HepG2 (cell line): ENCODE data around the gene KCNK7. TPM values are rescaled to one million over a fixed set of nuclear protein-coding genes. Genes with fewer than 3 reads are reported as not detected.
A peak's percentile ranks its signal among the peaks of the same experiment; 100 is the strongest.

Experiments
- AGO2 ChIP-seq: fragments of 200-400 bp; formaldehyde crosslinking; optimal IDR thresholded peaks from 2 replicates; pipeline ENCODE3; 2017; ENCODE audit warnings: mild to moderate bottlenecking, low read depth, low read length, moderate library complexity
- AKAP8 ChIP-seq: sonication (generic); formaldehyde crosslinking; IDR thresholded peaks from 2 replicates; pipeline ENCODE4 v1.5.1; 2020; ENCODE audit warnings: mild to moderate bottlenecking, missing genetic modification reagents
- DBP ChIP-seq: sonication (generic); formaldehyde crosslinking; IDR thresholded peaks from 2 replicates; pipeline ENCODE4 v1.4.0; 2020; ENCODE audit warnings: missing genetic modification reagents; ENCODE audit errors: not compliant biosample characterization
- DR1 ChIP-seq: sonication (generic); formaldehyde crosslinking; IDR thresholded peaks from 2 replicates; pipeline ENCODE4 v1.8.0; 2021; ENCODE audit warnings: mild to moderate bottlenecking, missing genetic modification reagents, inconsistent platforms
- EZH2 ChIP-seq: conservative IDR thresholded peaks from 2 replicates; pipeline ENCODE4 v1.6.1; 2012; ENCODE audit warnings: mild to moderate bottlenecking, low read depth, low read length, moderate library complexity
- MZF1 ChIP-seq: sonication (generic); formaldehyde crosslinking; IDR thresholded peaks from 2 replicates; pipeline ENCODE4 v1.8.1; 2023; ENCODE audit warnings: mild to moderate bottlenecking, missing genetic modification reagents, borderline replicate concordance
- NCOA5 ChIP-seq: sonication (generic); formaldehyde crosslinking; IDR thresholded peaks from 2 replicates; pipeline ENCODE4 v1.4.0; 2020; ENCODE audit warnings: missing genetic modification reagents
- NFYC ChIP-seq: IDR thresholded peaks from 2 replicates; pipeline ENCODE4 v1.6.1; 2016; ENCODE audit warnings: missing genetic modification reagents, missing compliant biosample characterization
- PCBP1 ChIP-seq: fragments of 200-400 bp; formaldehyde crosslinking; IDR thresholded peaks from 2 replicates; pipeline ENCODE4 v1.6.1; 2017; ENCODE audit warnings: mild to moderate bottlenecking, low read depth, low read length, borderline replicate concordance
- PHB2 ChIP-seq: fragments of 450-650 bp; IDR thresholded peaks from 2 replicates; pipeline ENCODE4 v1.6.1; 2018; ENCODE audit not compliant: partially characterized antibody
- SAP130 ChIP-seq: IDR thresholded peaks from 2 replicates; pipeline ENCODE4 v1.6.1; 2016; ENCODE audit warnings: low read depth
- SYNCRIP ChIP-seq: fragments of 200-400 bp; formaldehyde crosslinking; IDR thresholded peaks from 2 replicates; pipeline ENCODE4 v1.6.1; 2018; ENCODE audit warnings: mild to moderate bottlenecking, low read depth, low read length; ENCODE audit not compliant: insufficient read depth
- YEATS2 ChIP-seq: sonication (generic); formaldehyde crosslinking; IDR thresholded peaks from 2 replicates; pipeline ENCODE4 v1.4.0; 2020; ENCODE audit warnings: missing genetic modification reagents, borderline replicate concordance
- ZFP90 ChIP-seq: sonication (generic); formaldehyde crosslinking; IDR thresholded peaks from 2 replicates; pipeline ENCODE4 v1.8.0; 2022; ENCODE audit warnings: missing genetic modification reagents, mild to moderate bottlenecking, inconsistent platforms, borderline replicate concordance
- ZNF121 ChIP-seq: sonication (generic); formaldehyde crosslinking; IDR thresholded peaks from 2 replicates; pipeline ENCODE4 v1.5.0; 2020; ENCODE audit warnings: mild to moderate bottlenecking, missing genetic modification reagents
- ZNF160 ChIP-seq: sonication (generic); formaldehyde crosslinking; IDR thresholded peaks from 2 replicates; pipeline ENCODE4 v1.8.0; 2022; ENCODE audit warnings: mild to moderate bottlenecking, inconsistent platforms, missing genetic modification reagents
- ZNF558 ChIP-seq: sonication (generic); formaldehyde crosslinking; IDR thresholded peaks from 2 replicates; pipeline ENCODE4 v1.9.0; 2022; ENCODE audit warnings: mild to moderate bottlenecking, missing genetic modification reagents, borderline replicate concordance
- ZNF678 ChIP-seq: sonication (generic); formaldehyde crosslinking; IDR thresholded peaks from 2 replicates; pipeline ENCODE4 v1.4.0; 2020; ENCODE audit warnings: mild to moderate bottlenecking, missing genetic modification reagents
- ZNF746 ChIP-seq: sonication (generic); formaldehyde crosslinking; IDR thresholded peaks from 2 replicates; pipeline ENCODE4 v1.8.0; 2022; ENCODE audit warnings: mild to moderate bottlenecking, missing genetic modification reagents
- ZSCAN30 ChIP-seq: sonication (generic); formaldehyde crosslinking; IDR thresholded peaks from 2 replicates; pipeline ENCODE4 v1.5.0; 2020; ENCODE audit warnings: mild to moderate bottlenecking, missing genetic modification reagents
- polyA plus RNA-seq, 8 experiments: library from polyadenylated mRNA; depleted of rRNA in 3 of 8; stranded (reverse) in 7 of 8; unstranded in 1 of 8; fragments of >200 nt; fragmentation: Illumina TruSeq in 4 of 8; extraction: Trizol in 4 of 8; gene quantifications; 2 replicates each; pipeline versions ENCODE4 v1.2.1 to v1.2.3, GENCODE V29; 2011 to 2016; ENCODE audit warnings: low read depth in 4 of 8, missing spikeins in 1 of 8, mixed read lengths in 1 of 8; ENCODE audit not compliant: insufficient read depth in 1 of 8
- total RNA-seq, 5 experiments: library from RNA; depleted of rRNA; stranded (reverse); fragments of >200 nt; fragmentation: Illumina TruSeq; extraction: Trizol; gene quantifications; 2 replicates each; pipeline ENCODE4 v1.2.3, GENCODE V29; 2016; ENCODE audit warnings: low read depth in 1 of 5
- TF ChIP-seq, protein P1 (sequence below): sonication (generic); formaldehyde crosslinking; IDR thresholded peaks from 2 replicates; pipeline ENCODE4 v1.4.0; 2020; ENCODE audit warnings: low read depth, missing genetic modification reagents
- TF ChIP-seq, protein P2 (sequence below): sonication (generic); formaldehyde crosslinking; IDR thresholded peaks from 2 replicates; pipeline ENCODE4 v1.9.0; 2022; ENCODE audit warnings: low read depth, missing genetic modification reagents

Gene KCNK7
- total and polyA plus RNA-seq, 2 of the 13 experiments (the other 11 are each of a cell fraction or from before 2014, with no cell fraction given), result 0.11 TPM; not detected in 1

DNA sequence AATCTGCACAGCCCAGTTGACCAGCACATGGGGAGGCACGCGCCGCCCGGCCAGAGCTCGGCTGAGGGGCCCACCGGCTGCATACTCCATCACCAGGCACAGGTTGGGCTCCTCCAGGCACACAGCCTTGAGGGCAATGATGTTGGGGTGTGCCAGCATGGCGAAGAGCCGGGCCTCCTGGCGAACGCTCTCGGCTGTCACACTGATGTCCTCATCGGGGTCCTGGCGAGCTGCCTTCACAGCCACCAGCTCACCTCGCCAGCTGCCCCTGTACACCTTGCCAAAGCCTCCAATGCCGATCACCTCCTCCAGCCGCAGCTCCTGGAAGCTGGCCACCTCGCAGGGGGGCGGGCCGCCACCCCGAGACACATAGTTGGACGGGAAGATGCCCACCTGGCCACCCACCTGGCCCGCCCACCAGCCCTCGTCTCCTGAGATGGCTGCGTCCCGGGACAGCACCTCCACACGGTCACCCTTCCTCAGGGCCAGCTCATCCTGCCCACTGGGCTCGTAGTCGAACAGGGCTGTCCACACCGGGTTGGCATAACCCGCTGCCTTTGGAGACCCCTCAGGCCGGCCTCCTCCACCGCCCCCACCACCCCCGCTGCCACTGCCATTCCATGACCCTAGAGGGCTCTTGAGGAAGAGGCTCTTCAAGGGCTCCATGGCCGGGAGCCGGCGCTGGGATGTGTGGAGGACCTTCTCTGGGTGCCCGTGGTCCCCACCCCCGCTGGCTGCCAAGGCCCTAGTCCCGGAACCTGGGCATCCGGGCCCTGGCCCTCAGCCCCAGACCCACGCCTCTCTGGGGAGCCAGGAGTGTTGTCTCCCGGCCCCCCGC is 17.7 kb upstream of the KCNK7 start (continued):
- TF ChIP-seq DBP (CRISPR knock-in tag), result no peak
- TF ChIP-seq EZH2, result no peak
- TF ChIP-seq SAP130 (CRISPR knock-in tag), result no peak
- no peak for TF ChIP-seq MZF1 (CRISPR knock-in tag)
- no peak for TF ChIP-seq ZNF160 (CRISPR knock-in tag)
- TF ChIP-seq ZNF558 (CRISPR knock-in tag), result 0 out of 2 replicates have a peak, but pooled peaks have one; percentile 20
- no peak for TF ChIP-seq SYNCRIP
- peak; percentile 48; the same call in 1 of the 2 replicates for TF ChIP-seq ZFP90 (CRISPR knock-in tag)
- no peak for TF ChIP-seq NFYC (CRISPR knock-in tag)
- no peak for TF ChIP-seq PHB2
- TF ChIP-seq AKAP8 (CRISPR knock-in tag), result no peak
- no peak for TF ChIP-seq DR1
- no peak for TF ChIP-seq ZNF678 (CRISPR knock-in tag)
- no peak for TF ChIP-seq PCBP1
- TF ChIP-seq, protein P1, sequence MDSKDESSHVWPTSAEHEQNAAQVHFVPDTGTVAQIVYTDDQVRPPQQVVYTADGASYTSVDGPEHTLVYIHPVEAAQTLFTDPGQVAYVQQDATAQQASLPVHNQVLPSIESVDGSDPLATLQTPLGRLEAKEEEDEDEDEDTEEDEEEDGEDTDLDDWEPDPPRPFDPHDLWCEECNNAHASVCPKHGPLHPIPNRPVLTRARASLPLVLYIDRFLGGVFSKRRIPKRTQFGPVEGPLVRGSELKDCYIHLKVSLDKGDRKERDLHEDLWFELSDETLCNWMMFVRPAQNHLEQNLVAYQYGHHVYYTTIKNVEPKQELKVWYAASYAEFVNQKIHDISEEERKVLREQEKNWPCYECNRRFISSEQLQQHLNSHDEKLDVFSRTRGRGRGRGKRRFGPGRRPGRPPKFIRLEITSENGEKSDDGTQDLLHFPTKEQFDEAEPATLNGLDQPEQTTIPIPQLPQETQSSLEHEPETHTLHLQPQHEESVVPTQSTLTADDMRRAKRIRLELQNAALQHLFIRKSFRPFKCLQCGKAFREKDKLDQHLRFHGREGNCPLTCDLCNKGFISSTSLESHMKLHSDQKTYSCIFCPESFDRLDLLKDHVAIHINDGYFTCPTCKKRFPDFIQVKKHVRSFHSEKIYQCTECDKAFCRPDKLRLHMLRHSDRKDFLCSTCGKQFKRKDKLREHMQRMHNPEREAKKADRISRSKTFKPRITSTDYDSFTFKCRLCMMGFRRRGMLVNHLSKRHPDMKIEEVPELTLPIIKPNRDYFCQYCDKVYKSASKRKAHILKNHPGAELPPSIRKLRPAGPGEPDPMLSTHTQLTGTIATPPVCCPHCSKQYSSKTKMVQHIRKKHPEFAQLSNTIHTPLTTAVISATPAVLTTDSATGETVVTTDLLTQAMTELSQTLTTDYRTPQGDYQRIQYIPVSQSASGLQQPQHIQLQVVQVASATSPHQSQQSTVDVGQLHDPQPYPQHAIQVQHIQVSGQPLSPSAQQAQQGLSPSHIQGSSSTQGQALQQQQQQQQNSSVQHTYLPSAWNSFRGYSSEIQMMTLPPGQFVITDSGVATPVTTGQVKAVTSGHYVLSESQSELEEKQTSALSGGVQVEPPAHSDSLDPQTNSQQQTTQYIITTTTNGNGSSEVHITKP (CRISPR knock-in tag), result no peak
- no peak for TF ChIP-seq YEATS2
- TF ChIP-seq ZNF121 (CRISPR knock-in tag), result no peak
- TF ChIP-seq, protein P2, sequence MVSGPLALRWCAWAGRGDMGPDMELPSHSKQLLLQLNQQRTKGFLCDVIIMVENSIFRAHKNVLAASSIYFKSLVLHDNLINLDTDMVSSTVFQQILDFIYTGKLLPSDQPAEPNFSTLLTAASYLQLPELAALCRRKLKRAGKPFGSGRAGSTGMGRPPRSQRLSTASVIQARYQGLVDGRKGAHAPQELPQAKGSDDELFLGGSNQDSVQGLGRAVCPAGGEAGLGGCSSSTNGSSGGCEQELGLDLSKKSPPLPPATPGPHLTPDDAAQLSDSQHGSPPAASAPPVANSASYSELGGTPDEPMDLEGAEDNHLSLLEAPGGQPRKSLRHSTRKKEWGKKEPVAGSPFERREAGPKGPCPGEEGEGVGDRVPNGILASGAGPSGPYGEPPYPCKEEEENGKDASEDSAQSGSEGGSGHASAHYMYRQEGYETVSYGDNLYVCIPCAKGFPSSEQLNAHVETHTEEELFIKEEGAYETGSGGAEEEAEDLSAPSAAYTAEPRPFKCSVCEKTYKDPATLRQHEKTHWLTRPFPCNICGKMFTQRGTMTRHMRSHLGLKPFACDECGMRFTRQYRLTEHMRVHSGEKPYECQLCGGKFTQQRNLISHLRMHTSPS (CRISPR knock-in tag), result no peak
- TF ChIP-seq NCOA5 (CRISPR knock-in tag), result 0 out of 2 replicates have a peak, but pooled peaks have one; percentile 21
- peak; percentile 88 for TF ChIP-seq AGO2
- no peak for TF ChIP-seq ZNF746 (CRISPR knock-in tag)
- no peak for TF ChIP-seq ZSCAN30 (CRISPR knock-in tag)
